CD14-positive monocyte (primary cell): ENCODE results near the gene ESM1. TPM values are rescaled to one million over a fixed set of nuclear protein-coding genes. Genes with fewer than 3 reads are reported as not detected.

Experiments
- DNase-seq, 3 donors: peaks; one replicate each; pipeline ENCODE4 v3.0.0-alpha.2; 2011 to 2022
- H2AFZ ChIP-seq: 2 replicates; pipeline ENCODE4 v1.6.0; 2012; ENCODE audit warnings: mild to moderate bottlenecking, low read depth, low read length, inconsistent platforms; ENCODE audit not compliant: insufficient read depth, poor library complexity, severe bottlenecking
- H3K27ac ChIP-seq, 2 donors: 1 replicate in 1 of 2; 2 replicates in 1 of 2; pipeline ENCODE4 v1.5.1; 2012 to 2013; ENCODE audit warnings: low read length in 2 of 2, control low read depth in 1 of 2, inconsistent platforms in 1 of 2, low read depth in 1 of 2, mild to moderate bottlenecking in 1 of 2
- H3K27me3 ChIP-seq, 2 donors: one replicate each; pipeline versions ENCODE4 v1.6.0 to v1.6.1; 2011 to 2013; ENCODE audit warnings: low read length in 2 of 2; ENCODE audit not compliant: control insufficient read depth in 2 of 2, insufficient read depth in 2 of 2
- H3K36me3 ChIP-seq, 2 donors: replicated peaks in 1 of 2; 1 replicate in 1 of 2; 2 replicates in 1 of 2; pipeline versions ENCODE4 v1.5.1 to v1.6.1; 2012 to 2013; ENCODE audit warnings: low read length in 2 of 2, control low read depth in 1 of 2, inconsistent platforms in 1 of 2, mild to moderate bottlenecking in 1 of 2; ENCODE audit not compliant: insufficient read depth in 2 of 2, control insufficient read depth in 1 of 2
- H3K4me1 ChIP-seq, 2 donors: 1 replicate in 1 of 2; 2 replicates in 1 of 2; pipeline versions ENCODE4 v1.5.1 to v1.6.1; 2012 to 2013; ENCODE audit warnings: low read length in 2 of 2, control low read depth in 1 of 2, inconsistent platforms in 1 of 2, mild to moderate bottlenecking in 1 of 2, moderate library complexity in 1 of 2; ENCODE audit not compliant: insufficient read depth in 2 of 2, control insufficient read depth in 1 of 2
- H3K4me2 ChIP-seq: replicated peaks from 2 replicates; pipeline ENCODE3; 2012; ENCODE audit warnings: low read length, moderate library complexity, mild to moderate bottlenecking; ENCODE audit not compliant: poor library complexity, severe bottlenecking; ENCODE audit errors: extremely low read depth
- H3K4me3 ChIP-seq, 3 experiments: fragments of 200-600 bp in 1 of 3; sonication (generic) in 1 of 3; replicated peaks in 1 of 3; 1 replicate in 2 of 3; 2 replicates in 1 of 3; pipeline ENCODE4 v1.5.1; 2011 to 2013; ENCODE audit warnings: low read length in 3 of 3, mild to moderate bottlenecking in 3 of 3, control low read depth in 2 of 3, low read depth in 2 of 3, inconsistent platforms in 1 of 3, moderate library complexity in 1 of 3
- H3K79me2 ChIP-seq: 2 replicates; pipeline ENCODE4 v1.6.0; 2012; ENCODE audit warnings: mild to moderate bottlenecking, control low read depth, inconsistent platforms, low read length, moderate library complexity; ENCODE audit not compliant: insufficient read depth
- H3K9ac ChIP-seq: 2 replicates; pipeline ENCODE4 v1.6.0; 2017; ENCODE audit warnings: low read length, mild to moderate bottlenecking; ENCODE audit not compliant: insufficient read depth, poor library complexity, severe bottlenecking
- H3K9me3 ChIP-seq, 2 donors: replicated peaks in 1 of 2; 1 replicate in 1 of 2; 2 replicates in 1 of 2; pipeline versions ENCODE4 v1.5.1 to v1.6.1; 2012 to 2013; ENCODE audit warnings: low read length in 2 of 2, control low read depth in 1 of 2; ENCODE audit not compliant: control insufficient read depth in 1 of 2, insufficient read depth in 1 of 2
- H4K20me1 ChIP-seq: 2 replicates; pipeline ENCODE4 v1.6.0; 2012; ENCODE audit warnings: mild to moderate bottlenecking, low read length, control low read depth, moderate library complexity; ENCODE audit not compliant: insufficient read depth
- H3K27ac Mint-ChIP-seq, 7 donors: one replicate each; pipeline ENCODE4 v1.8.0; 2020; ENCODE audit warnings: mild to moderate bottlenecking in 7 of 7, mixed read lengths in 7 of 7, moderate library complexity in 6 of 7, inconsistent platforms in 2 of 7
- H3K27me3 Mint-ChIP-seq, 3 donors: one replicate each; pipeline ENCODE4 v1.8.0; 2021 to 2022; ENCODE audit warnings: low read depth in 3 of 3, mild to moderate bottlenecking in 3 of 3, mixed read lengths in 3 of 3, moderate library complexity in 3 of 3, inconsistent platforms in 1 of 3
- H3K36me3 Mint-ChIP-seq, 2 donors: one replicate each; pipeline ENCODE4 v1.8.0; 2020; ENCODE audit warnings: mixed read lengths in 2 of 2, inconsistent platforms in 1 of 2, mild to moderate bottlenecking in 1 of 2
- H3K4me1 Mint-ChIP-seq: one replicate; pipeline ENCODE4 v1.8.0; 2020; ENCODE audit warnings: mild to moderate bottlenecking, mixed read lengths
- H3K4me3 Mint-ChIP-seq, 2 donors: one replicate each; pipeline ENCODE4 v1.8.0; 2020; ENCODE audit warnings: mild to moderate bottlenecking in 2 of 2, mixed read lengths in 2 of 2, moderate library complexity in 1 of 2
- H3K9me3 Mint-ChIP-seq, 7 donors: one replicate each; pipeline ENCODE4 v1.8.0; 2020 to 2022; ENCODE audit warnings: mixed read lengths in 7 of 7, mild to moderate bottlenecking in 6 of 7, moderate library complexity in 6 of 7, inconsistent platforms in 2 of 7
- WGBS: methylation state at CpG from one replicate; pipeline ENCODE4 v1.1.5; 2013; ENCODE audit warnings: missing lambda C conversion rate; ENCODE audit not compliant: insufficient coverage; 5-methylcytosine and 5-hydroxymethylcytosine counted together
- intact Hi-C, 2 donors: fragments of 100-400 bp; cut with micrococcal nuclease; formaldehyde crosslinking; loops; one replicate each; pipeline versions ENCODE4 v1.15.0 to v1.15.1; 2023
- polyA plus RNA-seq, 3 donors: library from polyadenylated mRNA; depleted of rRNA in 1 of 3; unstranded in 2 of 3; stranded (reverse) in 1 of 3; fragments of 300-500 nt in 2 of 3; fragments of >200 nt in 1 of 3; fragmentation: Illumina TruSeq in 2 of 3; gene quantifications; 1 replicate in 2 of 3; 2 replicates in 1 of 3; pipeline ENCODE4 v1.2.3, GENCODE V29; 2012 to 2021
- TF ChIP-seq, protein P1 (sequence below): fragments of 200-600 bp; IDR thresholded peaks from one replicate; pipeline ENCODE4 v1.8.0; 2022; ENCODE audit warnings: antibody characterized with exemption, mild to moderate bottlenecking

ESM1 gene
- polyA plus RNA-seq, 3 donors = not detected

- Histone ChIP-seq H3K4me1 (no peaks in the 10 kb centered on the region), H3K9me3 (no peaks in the 10 kb centered on the region), H3K9ac (no peak overlapping the region), H3K27me3 (no peaks in the 10 kb centered on the region), H3K79me2 (no peaks in the 10 kb centered on the region), H3K27ac (no peak overlapping the region), H2AFZ (no peak overlapping the region), H3K36me3 (no peaks in the 10 kb centered on the region), H3K4me3 (no peak overlapping the region), H4K20me1 (no peaks in the 10 kb centered on the region), H3K4me2 (no peak overlapping the region)
- no peaks in the 10 kb centered on the region for H3K9me3 Mint-ChIP-seq
- intact Hi-C loops = no loop called here
- TF ChIP-seq, protein P1, sequence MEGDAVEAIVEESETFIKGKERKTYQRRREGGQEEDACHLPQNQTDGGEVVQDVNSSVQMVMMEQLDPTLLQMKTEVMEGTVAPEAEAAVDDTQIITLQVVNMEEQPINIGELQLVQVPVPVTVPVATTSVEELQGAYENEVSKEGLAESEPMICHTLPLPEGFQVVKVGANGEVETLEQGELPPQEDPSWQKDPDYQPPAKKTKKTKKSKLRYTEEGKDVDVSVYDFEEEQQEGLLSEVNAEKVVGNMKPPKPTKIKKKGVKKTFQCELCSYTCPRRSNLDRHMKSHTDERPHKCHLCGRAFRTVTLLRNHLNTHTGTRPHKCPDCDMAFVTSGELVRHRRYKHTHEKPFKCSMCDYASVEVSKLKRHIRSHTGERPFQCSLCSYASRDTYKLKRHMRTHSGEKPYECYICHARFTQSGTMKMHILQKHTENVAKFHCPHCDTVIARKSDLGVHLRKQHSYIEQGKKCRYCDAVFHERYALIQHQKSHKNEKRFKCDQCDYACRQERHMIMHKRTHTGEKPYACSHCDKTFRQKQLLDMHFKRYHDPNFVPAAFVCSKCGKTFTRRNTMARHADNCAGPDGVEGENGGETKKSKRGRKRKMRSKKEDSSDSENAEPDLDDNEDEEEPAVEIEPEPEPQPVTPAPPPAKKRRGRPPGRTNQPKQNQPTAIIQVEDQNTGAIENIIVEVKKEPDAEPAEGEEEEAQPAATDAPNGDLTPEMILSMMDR = no peak
- peaks cover 0 to 2% (median 1%) of the 10 kb centered on the region in 3 donors for H3K27me3 Mint-ChIP-seq
- DNase-seq = no peak
- peaks cover 4% of the 10 kb centered on the region for H3K4me1 Mint-ChIP-seq
- WGBS = 92% methylated on average over 4 of the region's 5 CpGs
- no peak overlapping the region for H3K27ac Mint-ChIP-seq
- no peaks in the 10 kb centered on the region for H3K36me3 Mint-ChIP-seq
- H3K4me3 Mint-ChIP-seq = no peak overlapping the region
Observed at GRCh38 chr5:55031492-55031891, 46.1 kb upstream of the ESM1 start.

DNA sequence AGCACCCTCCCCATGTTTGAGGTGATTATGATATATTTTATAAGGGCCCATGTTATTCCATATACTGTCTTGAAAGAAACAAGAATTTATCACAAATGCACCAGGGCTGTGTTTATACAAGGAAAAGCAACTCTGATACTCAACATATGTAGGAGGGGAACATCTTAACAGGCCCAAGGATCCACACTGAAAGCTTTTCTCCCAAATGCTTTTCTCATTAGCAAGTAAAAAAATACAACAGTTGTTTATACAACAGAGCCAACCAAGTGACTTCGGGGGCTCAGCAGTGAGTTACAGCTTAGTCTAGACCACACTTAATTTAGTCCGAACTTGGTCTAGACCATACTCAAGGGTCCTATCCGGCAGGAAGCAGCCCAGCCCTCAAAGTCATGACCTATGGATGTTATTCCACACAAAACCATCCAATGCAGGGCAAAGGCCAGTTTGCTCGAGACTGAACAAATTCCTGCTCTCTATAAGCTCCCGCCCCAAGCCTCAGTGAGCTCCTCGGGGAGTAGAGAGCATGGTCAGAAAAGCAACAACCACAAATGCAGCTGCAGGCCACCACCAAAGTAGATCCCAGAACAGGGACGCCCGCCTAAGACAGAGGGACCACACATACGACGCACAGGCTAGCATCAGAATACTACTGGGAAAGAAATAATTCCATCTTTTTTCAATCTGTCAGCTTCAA, 45.4 kb upstream of the ESM1 start:
- TF ChIP-seq, protein P1 = no peak
- no peak overlapping the region for H3K9ac ChIP-seq
- no peaks in the 10 kb centered on the region for H3K9me3 Mint-ChIP-seq
- no peak overlapping the region for H3K4me2 ChIP-seq
- no peaks in the 10 kb centered on the region for H4K20me1 ChIP-seq
- WGBS = 85% methylated on average over 10 of the region's 10 CpGs
- DNase-seq = no peak
- H3K9me3 ChIP-seq = no peaks in the 10 kb centered on the region
- H3K27me3 ChIP-seq = no peaks in the 10 kb centered on the region
- no peaks in the 10 kb centered on the region for H3K36me3 Mint-ChIP-seq
- no peaks in the 10 kb centered on the region for H3K79me2 ChIP-seq
- no peaks in the 10 kb centered on the region for H3K4me1 ChIP-seq
- intact Hi-C loops = no loop called here
- peaks cover 0 to 2% (median 2%) of the 10 kb centered on the region in 3 donors for H3K27me3 Mint-ChIP-seq
- peaks cover 4% of the 10 kb centered on the region for H3K4me1 Mint-ChIP-seq
- H3K36me3 ChIP-seq = no peaks in the 10 kb centered on the region
- no peak overlapping the region for H3K27ac Mint-ChIP-seq
- no peak overlapping the region for H3K27ac ChIP-seq
- H2AFZ ChIP-seq = no peak overlapping the region
- H3K4me3 ChIP-seq = no peak overlapping the region
- H3K4me3 Mint-ChIP-seq = no peak overlapping the region
